HG03460 (cell line): ENCODE measurements around the gene NMNAT2.

ENCODE experiments used
- ATAC-seq: cut with Tn5 transposase; IDR thresholded peaks from one replicate; pipeline ENCODE4 v1.9.1; 2021; ENCODE audit not compliant: unreplicated experiment

The NMNAT2 gene

GRCh38 chr1:183270541-183271141 is 147.5 kb downstream of the NMNAT2 start:
- ATAC-seq, result no peak

- ATAC-seq, result no peak
These were observed 150.3 kb downstream of the NMNAT2 start for GRCh38 chr1:183267646-183268431.

GRCh38 chr1:183263886-183264602 is 154.1 kb downstream of the NMNAT2 start:
- ATAC-seq, result no peak

GRCh38 chr1:183262628-183263200 is 155.5 kb downstream of the NMNAT2 start:
- ATAC-seq, result no peak

GRCh38 chr1:183259924-183260323 is 158.3 kb downstream of the NMNAT2 start:
- no peak for ATAC-seq

GRCh38 chr1:183255073-183255472 is 163.1 kb downstream of the NMNAT2 start:
- no peak for ATAC-seq

GRCh38 chr1:183251959-183252450 is 166.2 kb downstream of the NMNAT2 start:
- no peak for ATAC-seq

GRCh38 chr1:183251101-183251958 is 166.8 kb downstream of the NMNAT2 start:
- no peak for ATAC-seq

- ATAC-seq, result no peak
These were observed 168.2 kb downstream of the NMNAT2 start for GRCh38 chr1:183249941-183250452.

GRCh38 chr1:183248989-183249691 is 169.0 kb downstream of the NMNAT2 start:
- no peak for ATAC-seq

- ATAC-seq, result no peak
These were observed 170.2 kb downstream of the NMNAT2 start for GRCh38 chr1:183247931-183248330.

- no peak for ATAC-seq
These were observed 170.7 kb downstream of the NMNAT2 start for GRCh38 chr1:183247484-183247883.

GRCh38 chr1:183247066-183247465 is 171.1 kb downstream of the NMNAT2 start:
- ATAC-seq, result no peak

GRCh38 chr1:183246436-183246835 is 171.7 kb downstream of the NMNAT2 start:
- ATAC-seq, result no peak

- ATAC-seq, result no peak
These were observed 172.8 kb downstream of the NMNAT2 start for GRCh38 chr1:183245357-183245756.

GRCh38 chr1:183244466-183244865 is 173.7 kb downstream of the NMNAT2 start:
- no peak for ATAC-seq

GRCh38 chr1:183243161-183244050 is 174.8 kb downstream of the NMNAT2 start:
- no peak for ATAC-seq

- ATAC-seq, result no peak
These were observed 175.6 kb downstream of the NMNAT2 start for GRCh38 chr1:183242556-183242955.

GRCh38 chr1:183241471-183241870 is 176.7 kb downstream of the NMNAT2 start:
- no peak for ATAC-seq
